NCI-H2171 (cell line): ENCODE results near the gene POLE.

ENCODE experiments used
- DNase-seq: peaks from one replicate; lab custom pipeline; 2025; lab: John Stamatoyannopoulos, UW

POLE gene

DNA sequence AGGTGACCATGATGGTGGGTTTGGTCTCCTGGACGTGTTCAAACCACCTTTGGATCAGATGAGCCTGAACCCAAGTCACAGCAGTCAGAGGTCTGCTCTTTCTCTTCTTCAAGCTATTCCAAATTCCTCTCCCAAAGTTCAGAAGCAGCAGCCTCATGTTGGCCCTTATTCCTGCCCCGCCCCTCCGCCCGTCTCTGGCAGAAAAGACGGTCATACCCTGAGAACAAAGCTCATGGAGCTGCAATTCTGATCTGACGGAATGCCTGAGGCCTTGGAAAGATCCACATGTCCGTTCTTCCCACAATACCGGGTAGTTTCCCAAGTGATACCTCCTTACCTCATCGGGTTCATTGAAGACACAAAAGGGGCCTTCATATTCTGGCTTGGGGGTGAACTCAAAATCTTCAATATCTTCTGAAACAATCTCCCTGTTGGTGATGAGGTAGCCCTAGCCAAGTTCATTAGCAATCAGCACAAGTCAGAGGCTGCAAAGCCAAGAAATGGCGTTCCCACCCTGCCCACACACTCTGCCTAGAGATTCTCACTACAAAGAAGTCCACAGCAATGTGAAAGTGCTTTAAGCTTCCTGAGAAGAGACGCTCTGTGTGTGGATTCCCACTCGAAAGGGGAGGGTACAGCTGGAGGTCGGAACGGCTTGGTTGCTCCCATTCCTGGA lies 11.2 kb downstream of the POLE start:
- DNase-seq: no peak

DNA sequence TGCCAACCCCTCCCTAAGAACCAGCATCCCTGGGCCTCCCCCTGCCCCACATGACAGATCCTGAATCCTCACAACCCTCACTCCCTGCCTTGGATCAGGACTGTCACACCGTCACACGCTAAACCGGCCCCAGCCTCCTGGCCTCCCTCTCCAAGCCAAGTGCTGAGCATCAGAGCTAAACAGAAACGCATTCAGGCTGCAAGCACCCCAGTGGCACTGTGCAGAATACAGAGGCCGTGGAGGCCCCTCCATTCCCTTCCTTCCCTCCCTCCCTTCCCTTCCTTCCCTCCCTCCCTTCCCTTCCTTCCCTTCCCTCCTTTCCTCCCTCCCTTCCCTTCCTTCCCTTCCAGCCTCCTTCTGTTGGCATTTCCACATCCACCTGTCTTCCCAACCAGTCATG lies 12.6 kb downstream of the POLE start:
- DNase-seq: no peak

DNA sequence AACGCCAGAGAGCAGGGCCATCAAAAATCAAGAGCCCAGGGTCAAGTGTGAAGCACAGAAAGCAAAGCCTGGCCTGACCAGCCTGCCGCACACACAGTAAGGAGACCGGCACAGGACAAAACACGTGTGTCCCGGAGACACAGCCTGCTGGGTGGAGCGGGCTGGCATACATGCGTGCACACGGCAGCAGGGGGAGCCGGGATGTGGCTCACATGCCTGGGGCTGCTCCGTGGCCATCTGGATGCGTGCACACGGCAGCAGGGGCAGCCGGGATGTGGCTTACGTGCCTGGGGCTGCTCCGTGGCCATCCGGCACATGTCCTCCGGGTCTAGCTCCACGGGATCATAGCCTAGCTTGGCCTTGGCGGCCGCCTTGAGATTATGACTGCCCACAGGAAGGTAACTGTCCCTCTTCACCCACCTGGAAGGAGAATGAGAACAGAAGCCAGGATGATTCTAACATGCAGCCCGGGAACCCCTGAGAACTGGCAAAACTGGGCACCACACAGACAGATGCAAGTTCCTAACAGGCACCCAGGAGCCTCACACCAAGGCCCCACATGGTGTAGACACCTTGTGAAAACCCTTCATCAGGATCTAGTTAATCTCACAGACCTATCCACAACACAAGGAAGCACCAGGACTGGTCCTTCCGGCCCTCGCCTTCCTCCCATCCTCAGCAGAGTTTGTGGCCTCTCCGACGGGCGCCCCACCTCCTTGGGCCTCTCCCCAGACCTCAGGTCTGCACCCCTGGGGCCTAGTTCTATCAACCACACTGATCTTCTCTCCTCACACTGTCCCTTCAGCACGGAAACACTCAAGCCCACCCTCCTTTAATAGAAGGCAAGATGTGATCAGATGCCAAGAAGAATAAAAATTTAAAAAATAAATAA lies 13.6 kb downstream of the POLE start:
- no peak for DNase-seq

DNA sequence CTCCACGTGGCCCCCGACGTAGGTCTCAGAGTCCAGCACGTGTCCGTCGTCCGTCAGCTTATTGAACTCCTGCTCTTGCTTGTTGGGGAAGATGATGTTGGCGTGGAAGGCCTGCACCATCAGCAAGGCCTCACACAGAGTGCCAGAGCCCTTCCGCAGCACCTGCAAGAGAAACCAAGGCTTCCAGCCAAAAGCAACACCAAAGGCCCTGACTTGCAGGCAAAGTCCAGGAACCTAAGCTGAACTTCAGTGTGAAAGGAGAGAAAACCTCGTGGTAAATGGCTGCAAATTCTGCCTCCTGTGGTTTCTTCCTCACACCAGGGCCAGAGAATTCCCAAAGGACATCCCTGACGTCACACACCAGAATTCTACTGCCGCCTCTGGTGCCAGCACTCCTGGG lies 14.5 kb downstream of the POLE start:
- no peak for DNase-seq

DNA sequence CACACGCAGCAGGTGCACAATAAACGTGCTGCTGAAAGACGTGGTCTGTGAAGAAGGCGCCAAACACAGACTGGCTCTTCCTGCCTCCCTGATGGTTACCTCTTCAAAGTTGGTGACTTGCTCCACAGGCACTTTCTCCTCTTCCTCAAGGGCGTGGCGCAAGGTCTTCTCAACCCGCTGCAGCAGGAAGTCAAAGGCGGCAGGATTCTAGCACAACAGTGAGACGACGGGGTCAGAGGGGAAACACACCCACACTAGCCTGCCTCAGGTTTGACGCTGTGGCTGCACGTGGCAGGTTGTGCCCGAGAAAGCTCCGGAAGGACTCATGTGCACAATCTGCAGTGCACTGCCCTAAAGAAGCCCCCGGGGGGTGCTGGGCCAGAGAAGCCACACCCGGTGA lies 15.0 kb downstream of the POLE start:
- no peak for DNase-seq

DNA sequence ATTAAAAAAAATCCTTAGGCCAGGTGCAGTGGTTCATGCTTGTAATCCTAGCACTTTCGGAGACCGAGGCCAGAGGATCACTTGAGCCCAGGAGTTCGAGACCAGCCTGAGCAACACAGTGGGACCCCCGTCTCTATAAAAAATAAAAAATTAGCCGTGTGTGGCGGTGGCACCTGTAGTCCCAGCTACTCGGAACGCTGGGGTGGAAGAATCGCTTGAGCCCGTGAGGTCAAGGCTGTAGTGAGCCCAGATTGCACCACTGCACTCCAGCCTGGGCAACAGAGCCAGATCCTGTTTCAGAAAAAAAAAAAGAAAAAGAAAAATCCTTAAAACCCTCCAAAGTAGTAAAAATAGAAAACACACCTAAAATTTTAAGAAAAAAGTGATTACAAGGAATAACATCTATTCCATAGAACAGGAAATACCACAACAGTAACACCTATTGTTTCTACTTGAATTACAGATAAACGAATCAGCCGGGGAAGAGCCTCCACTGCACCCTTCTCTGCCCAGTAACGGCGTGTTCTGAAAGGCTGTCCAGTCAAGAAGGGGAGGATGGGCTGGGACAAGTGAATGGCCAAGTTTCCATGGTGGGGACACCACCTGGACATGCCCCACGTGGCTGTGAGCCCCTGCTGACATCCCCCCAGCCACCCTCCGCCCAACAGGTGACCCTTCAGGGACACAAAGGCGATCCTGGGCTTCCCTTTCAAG lies 17.8 kb downstream of the POLE start:
- no peak for DNase-seq

DNA sequence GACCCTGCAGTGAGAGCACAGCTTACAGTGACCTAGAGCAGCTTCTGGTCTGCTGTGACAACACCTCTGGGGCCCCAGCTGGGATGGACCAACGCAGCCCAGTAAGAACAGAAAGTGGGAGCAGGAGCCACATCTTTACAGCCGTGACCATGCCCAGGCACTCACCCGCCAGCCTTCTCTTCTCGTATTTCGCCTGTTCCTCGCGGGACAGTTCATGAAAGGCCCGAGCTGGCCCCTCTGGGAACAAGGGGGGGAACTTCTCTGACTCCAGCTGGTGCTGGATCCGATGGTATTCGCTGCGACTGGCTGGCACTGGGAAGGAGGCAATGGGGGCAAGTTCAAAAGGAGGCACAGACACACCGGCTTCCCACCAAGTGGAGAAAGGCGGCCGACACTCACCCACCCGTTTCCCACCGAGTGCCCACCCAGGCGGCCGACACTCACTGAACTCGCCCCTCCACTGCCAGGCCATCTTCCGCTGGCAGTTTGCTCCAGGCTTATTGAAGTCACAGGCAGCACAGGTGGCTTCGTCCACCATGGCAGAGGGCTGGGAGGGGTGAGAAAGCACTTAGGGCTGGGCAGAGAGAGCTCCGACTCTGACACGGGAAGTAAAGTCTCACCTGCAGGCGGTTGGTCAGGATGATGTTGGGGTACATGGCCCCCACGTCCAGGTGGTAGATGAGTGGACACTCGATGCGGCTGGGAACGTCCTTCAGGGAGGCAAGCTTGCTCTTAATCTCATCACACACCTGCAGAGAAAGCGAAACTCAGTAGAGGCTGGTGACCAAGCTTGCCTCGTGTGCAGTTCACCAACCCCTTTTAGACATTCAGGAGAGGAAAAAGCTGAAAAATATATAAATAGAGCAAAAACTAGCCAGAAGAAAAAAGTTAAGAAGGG lies 18.7 kb downstream of the POLE start:
- DNase-seq: no peak

DNA sequence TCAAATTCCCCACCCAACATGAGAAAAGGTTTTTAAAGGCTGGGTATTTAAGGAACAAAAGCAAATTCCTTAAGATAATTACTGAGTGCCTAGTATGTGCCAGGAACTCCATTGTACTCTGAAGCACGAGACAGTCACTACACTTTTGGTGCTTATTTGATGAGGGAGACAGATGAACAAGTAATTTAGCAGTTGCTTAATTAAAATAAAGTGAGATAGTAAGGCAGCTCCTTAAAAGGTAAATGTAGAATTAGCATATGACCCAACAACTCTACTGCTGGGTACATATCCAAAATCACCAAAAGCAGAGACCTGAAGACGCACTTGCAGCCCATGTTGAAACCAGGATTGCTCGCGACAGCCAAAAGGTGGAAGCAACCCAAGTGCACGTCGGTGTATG lies 21.3 kb downstream of the POLE start:
- no peak for DNase-seq

DNA sequence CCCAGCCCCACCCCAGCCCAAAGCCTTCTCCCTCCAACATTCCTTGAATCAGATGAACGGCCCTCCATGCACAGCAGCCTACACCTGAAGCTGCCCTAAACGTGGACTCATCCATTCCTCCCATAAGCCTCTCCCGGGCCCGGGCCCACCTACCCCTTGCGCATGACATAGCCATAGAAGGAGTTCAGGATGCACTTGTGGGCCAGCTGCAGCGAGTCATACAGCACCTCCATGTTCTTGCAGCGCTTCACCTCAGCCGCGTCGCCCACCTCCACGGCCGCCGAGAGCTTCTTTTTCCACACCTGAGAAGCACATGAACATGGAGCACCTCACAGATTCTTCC lies 22.0 kb downstream of the POLE start:
- DNase-seq: no peak

DNA sequence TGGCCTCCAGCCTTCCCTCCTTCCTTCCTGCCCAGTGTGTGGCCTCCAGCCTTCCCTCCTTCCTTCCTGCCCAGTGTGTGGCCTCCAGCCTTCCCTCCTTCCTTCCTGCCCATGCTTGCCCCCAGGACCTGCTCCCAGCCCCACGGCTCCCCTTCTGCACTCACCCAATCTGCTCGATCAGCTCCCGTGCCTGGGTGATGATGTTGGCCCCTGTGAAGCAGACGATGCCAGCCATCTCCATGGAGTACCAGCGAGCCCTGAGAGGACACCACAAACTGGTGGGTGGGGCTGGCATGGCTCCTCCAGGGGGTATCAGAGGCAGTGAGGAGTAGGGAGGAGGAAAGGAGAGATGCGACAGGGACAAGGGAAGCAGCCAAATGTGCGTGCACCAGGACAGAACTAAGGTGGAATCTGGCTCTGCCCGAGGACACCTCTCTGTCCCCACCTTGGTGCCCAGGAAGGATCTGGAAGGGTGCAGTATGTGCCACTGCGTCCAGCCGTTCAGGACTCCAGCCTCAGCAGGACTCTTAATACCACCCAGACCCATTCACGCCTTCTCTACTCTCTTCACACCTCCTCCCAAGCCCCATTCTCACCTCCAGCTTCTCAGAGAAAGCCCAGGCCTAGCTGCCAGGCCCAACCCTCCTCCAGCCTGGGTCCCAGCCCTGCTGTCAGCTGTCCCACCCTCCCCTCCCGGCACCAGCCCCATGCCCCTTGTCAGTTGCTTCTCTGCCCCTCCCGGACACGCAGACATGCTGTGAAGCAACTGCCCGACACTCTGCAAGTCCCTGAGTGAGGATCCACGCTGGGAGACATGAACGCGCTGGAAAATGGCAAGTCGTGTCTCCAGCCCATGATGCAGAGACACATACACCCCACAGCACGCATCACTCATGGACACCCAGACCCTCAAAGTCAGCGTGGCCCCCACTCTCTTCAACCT lies 22.7 kb downstream of the POLE start:
- DNase-seq: no peak

DNA sequence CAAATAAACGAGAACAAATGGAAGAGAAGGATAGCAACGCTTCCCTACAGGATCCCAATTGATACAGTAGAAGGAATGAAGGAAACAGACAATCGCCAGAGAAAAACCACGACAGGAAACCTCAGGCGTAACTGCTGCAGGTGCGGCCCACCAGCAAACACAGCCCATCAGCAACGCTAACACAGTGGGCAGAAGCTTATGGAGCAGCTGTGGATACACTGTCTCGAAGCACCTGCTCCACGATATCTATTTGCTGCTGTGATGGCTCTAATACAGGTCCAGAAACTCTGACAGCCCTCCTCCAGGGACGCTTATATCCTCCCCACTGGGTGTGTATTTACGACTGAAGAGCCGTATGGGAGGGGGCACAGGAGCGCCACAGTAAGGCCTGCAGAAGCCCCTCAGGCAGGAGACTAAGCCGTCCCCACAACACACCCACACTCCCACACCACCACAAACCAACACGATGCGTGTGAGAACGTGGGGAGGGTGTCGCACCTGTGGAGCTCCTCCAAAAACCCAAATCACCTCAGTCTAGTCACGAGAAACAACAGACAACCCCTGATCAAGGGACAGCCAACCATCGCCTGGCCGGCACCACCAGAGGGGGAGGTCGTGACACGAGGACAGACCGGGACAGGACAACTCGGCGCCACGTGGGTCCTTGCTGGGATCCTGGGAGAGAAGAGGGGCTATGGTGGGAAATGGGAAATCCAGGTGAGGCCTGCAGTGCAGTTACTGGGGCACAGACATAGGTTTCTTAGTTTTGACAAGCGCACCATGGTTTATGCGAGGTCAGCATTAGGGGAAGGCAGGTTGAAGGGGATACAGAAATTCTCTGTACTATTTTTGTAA lies 24.0 kb downstream of the POLE start:
- DNase-seq: no peak

DNA sequence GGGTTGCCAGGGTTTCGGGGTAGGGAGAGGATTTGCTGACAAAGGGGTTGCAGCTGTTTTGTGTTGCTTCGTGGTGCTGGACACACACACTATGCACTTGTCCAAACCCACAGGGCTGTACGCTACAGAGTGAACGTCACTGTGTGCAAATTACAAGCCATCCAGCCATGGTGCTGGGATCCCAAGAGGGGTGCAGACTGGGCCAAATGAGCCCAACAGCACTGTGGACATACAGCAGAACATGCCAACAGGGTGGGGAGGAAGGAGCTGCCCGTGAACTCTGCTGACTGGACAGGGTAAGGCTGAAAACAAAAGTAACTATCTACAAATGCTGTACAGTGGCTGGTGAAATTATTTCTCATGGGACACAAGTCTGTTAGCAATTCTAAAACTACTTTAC lies 25.2 kb downstream of the POLE start:
- no peak for DNase-seq

DNA sequence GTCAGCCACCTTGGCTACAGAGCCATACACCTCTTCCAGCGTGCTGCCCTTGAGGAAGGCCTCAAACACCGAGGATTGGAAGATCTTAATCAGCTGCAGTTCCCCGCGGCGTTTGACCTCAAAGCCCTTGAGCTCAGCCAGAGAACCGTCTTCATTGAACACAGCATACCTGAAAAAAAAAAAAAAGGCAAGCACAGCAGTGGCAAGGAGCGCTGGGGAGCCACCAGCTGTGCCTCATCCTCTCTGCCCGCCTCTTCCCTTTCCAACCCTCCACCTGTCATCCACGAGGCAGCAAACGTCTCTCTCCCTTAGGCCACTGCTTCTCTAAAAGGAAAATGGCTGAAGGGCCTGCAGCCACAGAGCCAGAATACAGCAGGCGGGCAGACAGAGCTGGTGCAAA lies 26.1 kb downstream of the POLE start:
- DNase-seq: no peak

DNA sequence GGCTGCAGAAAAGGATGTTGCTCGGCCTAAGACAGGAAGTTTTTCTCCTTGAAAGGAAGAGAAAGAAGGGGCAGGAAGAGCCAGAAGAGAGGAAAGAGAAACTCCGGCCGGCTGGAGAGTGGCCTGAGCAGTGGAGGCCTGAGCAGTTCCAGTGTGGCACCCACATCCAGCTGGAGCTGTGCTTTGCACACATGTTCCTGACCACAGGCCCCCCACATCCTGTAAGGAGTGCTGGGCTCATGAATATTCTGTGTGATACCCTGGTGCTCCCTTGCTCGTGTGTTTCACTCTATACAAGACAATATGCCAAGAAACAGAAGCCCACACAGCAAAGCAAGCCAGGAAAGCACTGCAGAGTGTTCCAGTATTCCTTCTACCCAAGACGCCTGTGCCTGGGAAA lies 27.1 kb downstream of the POLE start:
- no peak for DNase-seq

DNA sequence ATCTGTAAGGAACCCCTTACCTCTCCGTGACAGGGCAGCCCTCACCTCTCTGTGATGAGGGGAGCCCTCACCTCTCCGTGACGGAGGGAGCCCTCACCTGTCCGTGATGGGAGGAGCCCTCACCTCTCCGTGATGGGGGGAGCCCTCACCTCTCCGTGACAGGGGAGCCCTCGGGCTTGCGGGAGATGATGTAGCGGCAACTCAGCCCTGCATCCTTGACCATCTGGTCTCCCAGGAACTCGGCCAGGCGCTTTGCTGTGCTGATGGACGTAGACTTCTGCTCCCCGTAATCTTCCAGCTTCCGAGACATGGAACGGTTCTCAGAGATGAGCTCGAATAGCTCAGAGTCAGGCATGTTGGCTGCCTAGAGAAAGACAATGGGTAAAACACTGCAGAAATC lies 28.0 kb downstream of the POLE start:
- no peak for DNase-seq

DNA sequence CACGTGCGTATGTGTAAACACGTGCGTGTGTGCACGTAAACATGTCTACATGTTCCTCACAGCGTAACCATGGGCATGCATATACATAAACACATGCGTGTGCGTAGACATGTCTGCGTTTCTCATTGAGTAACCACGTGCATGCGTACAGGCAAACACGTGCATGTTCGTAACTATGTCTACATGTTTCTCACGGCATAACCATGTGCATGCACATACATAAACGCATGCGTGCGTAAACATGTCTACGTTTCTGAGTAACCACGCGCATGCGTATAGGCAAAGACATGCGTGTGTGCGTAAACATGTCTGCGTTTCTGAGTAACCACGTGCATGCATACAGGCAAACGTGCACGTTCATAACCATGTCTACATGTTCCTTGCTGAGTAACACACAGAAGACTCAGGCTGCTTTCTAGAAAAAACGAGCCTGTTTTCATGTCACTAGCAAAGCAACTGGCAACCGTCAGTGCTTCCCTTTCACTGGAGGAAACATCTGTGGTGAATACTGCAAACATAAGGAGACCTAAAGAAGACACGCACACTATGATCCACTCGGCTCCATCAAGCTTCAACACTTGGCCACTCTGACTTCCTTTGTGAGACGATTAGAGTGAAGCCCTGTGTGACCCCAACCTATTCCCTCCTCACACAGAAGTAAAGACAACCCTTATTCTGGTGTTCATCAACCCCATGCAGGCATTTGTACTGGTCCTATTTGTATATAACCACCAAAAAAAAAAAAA lies 28.8 kb downstream of the POLE start:
- no peak for DNase-seq

DNA sequence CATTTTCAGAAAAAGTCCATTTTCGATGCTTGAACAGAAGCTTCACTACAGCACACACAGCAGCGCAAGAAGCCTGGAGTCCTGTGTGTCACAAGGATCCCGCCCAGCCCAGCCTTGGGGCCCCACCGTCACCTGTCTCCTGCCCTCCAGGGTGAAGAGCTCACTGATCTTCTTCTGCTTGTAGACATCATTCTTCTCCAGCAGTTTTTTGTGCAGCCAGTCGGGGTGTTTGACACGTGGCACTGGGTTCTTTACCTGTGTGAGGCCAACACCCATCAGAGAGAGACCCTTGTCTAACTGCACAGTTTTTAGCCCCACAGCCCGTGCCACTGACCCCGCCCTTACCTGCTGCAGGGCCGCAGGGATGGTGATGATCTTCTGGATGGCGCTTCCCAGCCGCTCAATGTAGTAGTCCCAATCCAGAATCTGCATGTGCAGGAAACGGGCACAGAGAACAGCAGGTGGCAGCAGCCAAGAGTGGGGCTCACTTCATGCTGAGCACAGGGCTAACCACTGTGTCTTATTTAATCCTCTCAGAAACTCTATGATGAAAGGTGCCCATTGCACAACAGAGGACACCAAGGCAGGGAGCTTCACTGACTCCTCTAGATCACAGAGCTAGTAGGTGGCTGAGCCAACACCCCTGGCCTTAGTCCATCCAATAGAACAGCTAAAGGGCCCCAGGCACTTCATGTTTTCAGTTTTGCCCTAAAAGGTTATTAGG lies 30.0 kb downstream of the POLE start:
- DNase-seq: no peak

DNA sequence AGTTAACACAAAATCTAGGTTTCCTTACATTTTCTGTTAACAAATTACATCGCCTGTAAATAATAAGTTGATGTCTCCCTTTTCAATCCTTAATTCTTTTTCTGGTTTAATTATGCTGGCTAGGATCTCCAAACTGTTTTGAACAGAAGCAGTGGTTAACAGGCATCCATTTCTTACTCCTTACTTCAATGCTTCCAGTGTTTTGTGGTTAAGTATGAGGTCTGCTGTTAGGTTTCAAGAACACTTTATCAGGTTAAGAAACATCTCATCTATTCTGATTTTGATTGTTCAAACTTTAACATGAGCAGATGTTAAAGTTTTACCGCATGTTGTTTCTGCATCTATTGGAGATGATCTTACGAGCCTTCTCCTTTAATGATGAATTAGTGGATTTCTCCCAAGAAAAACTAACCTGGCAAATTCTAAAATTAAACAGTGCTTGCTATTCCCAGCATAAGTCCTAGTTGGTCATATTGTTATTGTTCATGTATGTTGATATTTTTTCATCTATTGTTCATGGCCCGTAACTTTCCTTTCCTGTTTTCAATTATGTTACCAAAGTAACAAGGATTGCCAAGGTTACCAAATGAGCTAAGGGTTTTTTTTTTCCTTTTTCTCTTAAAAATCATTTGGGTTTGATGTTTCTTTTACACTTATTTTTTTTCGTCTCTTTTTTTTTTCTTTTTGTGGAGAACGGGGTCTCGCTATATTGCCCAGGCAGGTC lies 33.4 kb downstream of the POLE start:
- no peak for DNase-seq
